Vagina (tissue), 2 donors: ENCODE data around the gene TNFRSF25.
A peak's percentile ranks its signal among the peaks of the same experiment; 100 is the strongest.

Experiments used
- POLR2A ChIP-seq, 2 donors: fragments of 450-650 bp; IDR thresholded peaks; one replicate each; pipeline ENCODE4 v1.6.1; 2017; ENCODE audit warnings: antibody characterized with exemption in 2 of 2, mild to moderate bottlenecking in 2 of 2, moderate library complexity in 2 of 2
- POLR2AphosphoS5 ChIP-seq, 2 donors: sonication (generic); formaldehyde crosslinking; IDR thresholded peaks; one replicate each; pipeline ENCODE4 v1.9.0; 2017; ENCODE audit warnings: antibody characterized with exemption in 2 of 2, mild to moderate bottlenecking in 2 of 2, low read depth in 1 of 2; ENCODE audit not compliant: insufficient read depth in 1 of 2
- TF ChIP-seq, protein P1 (sequence below), 3 experiments: fragments of 450-650 bp in 2 of 3; fragments of 200-600 bp in 1 of 3; sonication (generic) in 1 of 3; IDR thresholded peaks; one replicate each; pipeline ENCODE4 v1.5.1; 2017 to 2019; ENCODE audit warnings: antibody characterized with exemption in 3 of 3, mild to moderate bottlenecking in 2 of 3, moderate library complexity in 2 of 3

DNA sequence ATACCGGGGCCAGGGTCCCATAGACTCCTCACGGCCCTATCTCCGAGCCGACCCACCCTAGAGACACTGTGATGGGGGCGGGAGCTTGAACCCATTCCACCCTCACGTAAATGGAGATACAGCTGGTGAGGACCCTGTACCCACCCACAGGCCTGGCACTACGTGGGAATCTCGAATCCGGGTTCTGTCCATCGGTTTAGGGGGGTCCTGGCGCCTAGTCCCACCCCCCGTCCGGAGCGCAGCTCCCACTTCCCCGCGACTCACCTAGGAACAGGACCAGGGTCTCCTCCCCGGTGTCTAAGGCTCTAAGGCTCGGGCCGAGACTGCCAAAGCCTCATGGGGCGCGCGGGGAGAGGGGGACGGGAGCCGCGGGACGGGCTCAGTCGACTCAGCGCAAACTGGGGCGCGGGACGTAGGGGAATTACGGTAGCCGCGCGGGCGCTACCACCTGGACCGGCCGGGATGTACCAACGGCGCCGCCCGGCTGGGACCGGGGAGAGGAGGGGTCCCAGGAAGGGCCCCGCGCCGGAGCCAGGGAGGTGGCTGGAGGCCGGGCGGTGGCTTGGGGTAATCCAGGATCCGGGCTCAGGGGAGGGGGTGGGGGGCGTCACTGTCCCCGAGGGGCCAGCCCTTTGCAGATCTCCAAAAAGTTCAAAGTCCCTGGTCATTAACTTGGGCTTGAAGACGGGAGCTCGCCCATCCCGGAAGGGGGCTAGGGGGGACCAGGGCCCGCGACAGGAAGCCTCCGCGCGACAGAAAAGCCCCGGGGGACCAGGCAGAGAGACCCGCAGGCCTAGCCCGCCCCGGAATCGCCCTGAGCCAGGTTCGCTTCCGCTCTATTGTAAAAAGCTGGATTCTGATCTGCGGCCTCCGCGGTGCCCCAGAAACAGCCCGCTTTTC lies 24.5 kb upstream of the TNFRSF25 start:
- TF ChIP-seq, protein P1, sequence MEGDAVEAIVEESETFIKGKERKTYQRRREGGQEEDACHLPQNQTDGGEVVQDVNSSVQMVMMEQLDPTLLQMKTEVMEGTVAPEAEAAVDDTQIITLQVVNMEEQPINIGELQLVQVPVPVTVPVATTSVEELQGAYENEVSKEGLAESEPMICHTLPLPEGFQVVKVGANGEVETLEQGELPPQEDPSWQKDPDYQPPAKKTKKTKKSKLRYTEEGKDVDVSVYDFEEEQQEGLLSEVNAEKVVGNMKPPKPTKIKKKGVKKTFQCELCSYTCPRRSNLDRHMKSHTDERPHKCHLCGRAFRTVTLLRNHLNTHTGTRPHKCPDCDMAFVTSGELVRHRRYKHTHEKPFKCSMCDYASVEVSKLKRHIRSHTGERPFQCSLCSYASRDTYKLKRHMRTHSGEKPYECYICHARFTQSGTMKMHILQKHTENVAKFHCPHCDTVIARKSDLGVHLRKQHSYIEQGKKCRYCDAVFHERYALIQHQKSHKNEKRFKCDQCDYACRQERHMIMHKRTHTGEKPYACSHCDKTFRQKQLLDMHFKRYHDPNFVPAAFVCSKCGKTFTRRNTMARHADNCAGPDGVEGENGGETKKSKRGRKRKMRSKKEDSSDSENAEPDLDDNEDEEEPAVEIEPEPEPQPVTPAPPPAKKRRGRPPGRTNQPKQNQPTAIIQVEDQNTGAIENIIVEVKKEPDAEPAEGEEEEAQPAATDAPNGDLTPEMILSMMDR (IDR thresholded peaks at IDR 0.05): no peak
- TF ChIP-seq POLR2A (IDR thresholded peaks at IDR 0.05) (no peak), POLR2AphosphoS5 (IDR thresholded peaks at IDR 0.05; ENCODE audit: insufficient read depth in 1 of 2, low read depth in 1 of 2) (peak in 1 of 2 donors; percentile 42)
